Measurements from ENCODE around the gene CRHR1.

GRCh38 chr17:45759761-45760160, 24.4 kb upstream of the CRHR1 start:
- TF ChIP-seq CTCF (IDR thresholded peaks at IDR 0.05): no peak
- TF ChIP-seq POLR2A (IDR thresholded peaks at IDR 0.05): no peak

All from uterus (tissue), 2 donors.